Measurements from ENCODE around the gene BIRC5.

Gene BIRC5

GRCh38 chr17:78240839-78241238 is 26.8 kb downstream of the BIRC5 start:
- no peaks in the 10 kb centered on the region for H3K27me3 ChIP-seq (ENCODE audit: control insufficient read depth, insufficient read depth, low read length)
- no peaks in the 10 kb centered on the region for H3K4me1 ChIP-seq (ENCODE audit: control insufficient read depth, insufficient read depth, low read length)
- H3K27ac ChIP-seq (ENCODE audit: low read depth, low read length), result no peak overlapping the region
- H3K9ac ChIP-seq (ENCODE audit: low read length), result no peak overlapping the region
- no peaks in the 10 kb centered on the region for H3K36me3 ChIP-seq (ENCODE audit: control insufficient read depth, insufficient read depth, low read length)
- H3K4me3 ChIP-seq (ENCODE audit: low read length), result no peak overlapping the region

DNA sequence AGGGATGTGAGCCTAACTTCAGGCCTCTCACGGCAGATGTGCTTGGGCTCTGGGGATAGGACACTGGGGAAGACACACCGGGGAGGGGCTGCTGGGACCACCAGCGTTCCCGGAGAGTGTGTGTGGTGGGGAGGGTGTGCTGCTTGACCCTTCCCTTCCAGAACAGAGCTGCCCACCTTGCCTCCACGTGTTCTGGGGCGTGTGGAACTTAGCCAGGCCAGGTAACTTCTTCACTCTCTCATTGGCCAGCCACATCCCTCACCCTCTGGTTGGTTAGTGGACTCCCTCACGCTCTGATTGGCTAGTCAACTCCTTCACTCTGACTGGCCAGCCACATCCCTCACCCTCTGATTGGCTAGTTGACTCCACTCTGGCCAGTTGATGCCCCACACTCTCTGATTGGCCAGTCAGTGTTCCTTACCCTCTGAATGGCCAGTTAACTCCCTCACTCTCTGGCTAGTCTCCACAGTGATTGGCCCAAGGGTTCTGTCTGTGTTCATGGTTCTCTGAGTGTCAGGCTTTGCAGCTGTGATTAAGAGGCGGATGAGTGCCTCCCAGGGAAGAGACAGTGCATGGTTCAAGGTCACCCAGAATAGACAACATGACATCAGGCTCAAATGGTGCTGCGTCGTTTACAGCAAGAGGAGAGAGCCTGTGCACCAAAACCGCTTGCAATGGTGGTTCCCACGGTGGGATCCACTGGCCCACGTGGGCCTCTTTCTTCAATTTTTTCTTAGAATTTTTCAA is 27.4 kb downstream of the BIRC5 start:
- Histone ChIP-seq H3K4me3 (ENCODE audit: low read length) (no peak overlapping the region), H3K36me3 (ENCODE audit: control insufficient read depth, insufficient read depth, low read length) (no peaks in the 10 kb centered on the region), H3K27me3 (ENCODE audit: control insufficient read depth, insufficient read depth, low read length) (no peaks in the 10 kb centered on the region), H3K27ac (ENCODE audit: low read depth, low read length) (no peak overlapping the region), H3K4me1 (ENCODE audit: control insufficient read depth, insufficient read depth, low read length) (no peaks in the 10 kb centered on the region), H3K9ac (ENCODE audit: low read length) (no peak overlapping the region)

GRCh38 chr17:78242024-78242742 is 28.1 kb downstream of the BIRC5 start:
- no peak overlapping the region for H3K27ac ChIP-seq (ENCODE audit: low read depth, low read length)
- no peaks in the 10 kb centered on the region for H3K36me3 ChIP-seq (ENCODE audit: control insufficient read depth, insufficient read depth, low read length)
- no peaks in the 10 kb centered on the region for H3K27me3 ChIP-seq (ENCODE audit: control insufficient read depth, insufficient read depth, low read length)
- no peak overlapping the region for H3K9ac ChIP-seq (ENCODE audit: low read length)
- H3K4me3 ChIP-seq (ENCODE audit: low read length), result no peak overlapping the region
- no peaks in the 10 kb centered on the region for H3K4me1 ChIP-seq (ENCODE audit: control insufficient read depth, insufficient read depth, low read length)

DNA sequence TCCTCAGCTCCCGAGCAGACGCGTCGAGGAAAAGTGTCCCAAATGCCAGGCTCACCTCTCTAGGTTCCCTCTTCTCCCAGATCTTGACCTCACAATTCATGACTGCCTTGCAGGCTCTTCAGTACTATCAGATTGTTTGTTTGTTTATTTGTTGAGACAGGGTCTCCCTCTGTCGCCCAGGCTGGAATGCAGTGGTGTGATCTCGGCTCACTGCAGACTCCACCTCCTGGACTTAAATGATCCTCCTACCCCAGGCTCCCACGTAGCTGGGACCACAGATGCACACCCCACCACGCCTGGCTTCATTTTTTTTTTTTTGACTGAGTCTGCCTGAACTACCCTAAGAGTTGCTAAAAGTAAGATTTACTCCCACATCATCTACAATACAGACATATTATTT is 33.3 kb downstream of the BIRC5 start:
- Histone ChIP-seq H3K27ac (ENCODE audit: low read depth, low read length) (no peak overlapping the region), H3K36me3 (ENCODE audit: control insufficient read depth, insufficient read depth, low read length) (no peaks in the 10 kb centered on the region)

GRCh38 chr17:78248051-78248914 is 34.2 kb downstream of the BIRC5 start:
- no peaks in the 10 kb centered on the region for H3K4me1 ChIP-seq (ENCODE audit: control insufficient read depth, insufficient read depth, low read length)
- H3K4me3 ChIP-seq (ENCODE audit: low read length), result no peak overlapping the region
- H3K27ac ChIP-seq (ENCODE audit: low read depth, low read length), result no peak overlapping the region
- H3K9ac ChIP-seq (ENCODE audit: low read length), result no peak overlapping the region
- no peaks in the 10 kb centered on the region for H3K27me3 ChIP-seq (ENCODE audit: control insufficient read depth, insufficient read depth, low read length)
- H3K36me3 ChIP-seq (ENCODE audit: control insufficient read depth, insufficient read depth, low read length), result no peaks in the 10 kb centered on the region

More for the DNA sequence above, 33.3 kb downstream of the BIRC5 start:
- H3K27me3 ChIP-seq (ENCODE audit: control insufficient read depth, insufficient read depth, low read length), result no peaks in the 10 kb centered on the region
- no peaks in the 10 kb centered on the region for H3K4me1 ChIP-seq (ENCODE audit: control insufficient read depth, insufficient read depth, low read length)
- H3K9ac ChIP-seq (ENCODE audit: low read length), result no peak overlapping the region
- H3K4me3 ChIP-seq (ENCODE audit: low read length), result no peak overlapping the region

- Histone ChIP-seq H3K4me1 (ENCODE audit: control insufficient read depth, insufficient read depth, low read length) (peaks cover 2% of the 10 kb centered on the region), H3K27me3 (ENCODE audit: control insufficient read depth, insufficient read depth, low read length) (no peaks in the 10 kb centered on the region), H3K36me3 (ENCODE audit: control insufficient read depth, insufficient read depth, low read length) (no peaks in the 10 kb centered on the region), H3K9ac (ENCODE audit: low read length) (no peak overlapping the region), H3K27ac (ENCODE audit: low read depth, low read length) (no peak overlapping the region), H3K4me3 (ENCODE audit: low read length) (no peak overlapping the region)
Measured at GRCh38 chr17:78249074-78249817, 35.2 kb downstream of the BIRC5 start.

DNA sequence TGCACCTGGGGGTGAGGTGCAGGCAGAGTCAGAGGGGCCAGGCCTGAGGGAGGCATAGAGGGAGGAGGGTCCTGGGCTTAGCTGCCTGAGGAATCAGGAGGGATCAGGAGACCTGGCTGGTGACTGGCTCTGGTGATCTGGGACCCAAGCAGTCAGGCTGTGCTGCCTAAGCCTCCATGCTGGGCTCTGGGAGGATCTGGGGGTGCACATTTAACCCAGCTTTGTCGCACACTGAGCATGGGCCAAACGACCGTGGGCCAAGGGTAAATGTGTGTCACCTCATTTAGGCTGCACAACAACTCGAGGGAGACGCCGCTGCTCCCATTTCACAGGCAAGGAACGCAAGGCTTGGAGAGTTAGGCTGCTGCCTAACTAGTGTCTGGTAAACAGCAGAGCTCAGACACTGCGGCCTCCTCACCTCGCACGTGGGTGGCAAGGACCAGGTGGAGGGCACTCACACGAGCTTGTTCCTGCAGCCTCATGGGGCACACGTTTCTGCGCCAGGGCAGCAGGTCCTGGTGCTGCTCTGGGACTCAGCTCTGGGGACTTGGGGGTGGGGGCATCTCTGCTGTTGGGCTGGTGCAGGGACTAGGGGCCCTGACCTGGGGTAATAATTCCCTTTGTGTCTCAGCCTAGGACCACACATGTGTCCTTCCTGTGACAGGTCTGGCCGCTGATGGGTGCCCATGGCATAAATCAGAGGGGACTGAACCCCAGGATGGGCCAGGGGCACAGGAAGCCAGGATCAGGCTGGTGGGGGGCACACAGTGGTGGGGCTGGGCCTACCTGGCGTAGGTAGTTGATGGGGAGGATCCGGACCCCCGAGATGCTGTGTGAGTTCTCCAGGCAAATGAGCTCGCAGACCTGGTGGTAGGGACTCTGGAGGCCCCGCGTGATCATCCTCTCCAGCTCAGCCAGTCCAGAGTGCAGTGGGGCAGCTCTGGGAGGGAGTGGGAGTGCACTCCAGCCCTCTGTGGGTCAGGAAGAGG is 36.1 kb downstream of the BIRC5 start:
- Histone ChIP-seq H3K36me3 (ENCODE audit: control insufficient read depth, insufficient read depth, low read length) (no peaks in the 10 kb centered on the region), H3K4me3 (ENCODE audit: low read length) (no peak overlapping the region), H3K9ac (ENCODE audit: low read length) (no peak overlapping the region), H3K27ac (ENCODE audit: low read depth, low read length) (no peak overlapping the region), H3K4me1 (ENCODE audit: control insufficient read depth, insufficient read depth, low read length) (peaks cover 2% of the 10 kb centered on the region), H3K27me3 (ENCODE audit: control insufficient read depth, insufficient read depth, low read length) (no peaks in the 10 kb centered on the region)

DNA sequence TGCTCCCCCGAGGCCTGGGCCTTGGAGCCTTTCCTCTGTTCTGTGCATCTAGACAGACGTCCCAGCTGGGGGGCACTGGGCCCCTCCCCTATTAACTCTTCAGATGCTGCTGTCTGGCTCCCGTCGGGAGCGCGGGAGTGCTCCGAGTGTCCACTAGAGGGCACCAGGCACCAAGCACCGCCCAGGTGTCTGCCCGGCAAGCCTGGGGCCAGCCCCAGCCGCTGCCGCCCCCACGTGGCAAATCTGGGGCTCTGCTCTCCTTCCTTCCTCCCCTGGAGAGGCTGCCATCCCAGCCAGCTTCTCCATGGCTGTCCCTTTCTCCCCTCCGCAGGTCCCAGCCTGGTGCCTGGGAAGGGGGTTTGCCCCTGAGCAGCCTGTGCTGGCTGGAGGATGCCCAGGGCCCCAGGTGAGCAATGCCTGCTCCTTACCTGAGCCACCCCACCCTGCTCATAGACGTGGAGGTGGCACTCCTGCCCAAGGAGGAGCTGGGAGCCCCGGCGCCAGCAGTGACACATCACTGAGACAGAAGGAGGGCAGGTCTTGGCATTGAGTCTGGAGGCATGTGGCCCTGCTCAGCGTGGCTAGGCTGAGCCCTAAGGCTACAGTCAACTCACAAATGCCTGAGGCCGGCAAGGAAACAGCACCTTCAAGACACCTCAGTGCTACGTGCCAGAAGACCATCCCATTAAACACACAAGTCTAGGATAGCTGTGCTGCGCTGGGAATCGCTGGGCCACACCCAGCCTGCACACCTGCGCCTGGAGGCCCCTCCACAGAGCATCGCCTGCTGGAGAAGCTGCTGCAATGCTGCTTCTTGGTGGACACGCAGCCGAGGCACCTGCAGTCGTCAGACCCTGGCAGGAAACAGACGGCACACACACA is 37.1 kb downstream of the BIRC5 start:
- H3K27ac ChIP-seq (ENCODE audit: low read depth, low read length), result no peak overlapping the region
- no peaks in the 10 kb centered on the region for H3K36me3 ChIP-seq (ENCODE audit: control insufficient read depth, insufficient read depth, low read length)
- H3K27me3 ChIP-seq (ENCODE audit: control insufficient read depth, insufficient read depth, low read length), result no peaks in the 10 kb centered on the region
- peaks cover 2% of the 10 kb centered on the region for H3K4me1 ChIP-seq (ENCODE audit: control insufficient read depth, insufficient read depth, low read length)
- no peak overlapping the region for H3K9ac ChIP-seq (ENCODE audit: low read length)
- H3K4me3 ChIP-seq (ENCODE audit: low read length), result no peak overlapping the region

GRCh38 chr17:78251773-78252103 is 37.7 kb downstream of the BIRC5 start:
- H3K36me3 ChIP-seq (ENCODE audit: control insufficient read depth, insufficient read depth, low read length), result no peaks in the 10 kb centered on the region
- peaks cover 2% of the 10 kb centered on the region for H3K4me1 ChIP-seq (ENCODE audit: control insufficient read depth, insufficient read depth, low read length)
- no peaks in the 10 kb centered on the region for H3K27me3 ChIP-seq (ENCODE audit: control insufficient read depth, insufficient read depth, low read length)
- H3K4me3 ChIP-seq (ENCODE audit: low read length), result no peak overlapping the region
- H3K27ac ChIP-seq (ENCODE audit: low read depth, low read length), result no peak overlapping the region
- H3K9ac ChIP-seq (ENCODE audit: low read length), result no peak overlapping the region

GRCh38 chr17:78252111-78252634 is 38.1 kb downstream of the BIRC5 start:
- no peak overlapping the region for H3K4me3 ChIP-seq (ENCODE audit: low read length)
- H3K27ac ChIP-seq (ENCODE audit: low read depth, low read length), result no peak overlapping the region
- H3K27me3 ChIP-seq (ENCODE audit: control insufficient read depth, insufficient read depth, low read length), result no peaks in the 10 kb centered on the region
- no peaks in the 10 kb centered on the region for H3K36me3 ChIP-seq (ENCODE audit: control insufficient read depth, insufficient read depth, low read length)
- H3K4me1 ChIP-seq (ENCODE audit: control insufficient read depth, insufficient read depth, low read length), result peaks cover 2% of the 10 kb centered on the region
- H3K9ac ChIP-seq (ENCODE audit: low read length), result no peak overlapping the region

Data from rectal smooth muscle tissue (tissue), 1 donor.